Glomerular visceral epithelial cell (primary cell): ENCODE data around the gene CEP44.
"Not testable (repeated sequence)": the region's sequence is repeated elsewhere in the genome, so short reads cannot be mapped to it uniquely, and the experiment has no call there.

Source experiments
- DNase-seq: peaks from one replicate; pipeline ENCODE4 v3.0.0-alpha.2; 2016; ENCODE audit errors: extremely low spot score

CEP44 gene

GRCh38 chr4:174324725-174325124 is 41.0 kb downstream of the CEP44 start:
- DNase-seq: no peak

GRCh38 chr4:174332741-174333493 is 49.2 kb downstream of the CEP44 start:
- DNase-seq: no peak

- DNase-seq: no peak
Measured at GRCh38 chr4:174334628-174335027, 50.9 kb downstream of the CEP44 start.

DNA sequence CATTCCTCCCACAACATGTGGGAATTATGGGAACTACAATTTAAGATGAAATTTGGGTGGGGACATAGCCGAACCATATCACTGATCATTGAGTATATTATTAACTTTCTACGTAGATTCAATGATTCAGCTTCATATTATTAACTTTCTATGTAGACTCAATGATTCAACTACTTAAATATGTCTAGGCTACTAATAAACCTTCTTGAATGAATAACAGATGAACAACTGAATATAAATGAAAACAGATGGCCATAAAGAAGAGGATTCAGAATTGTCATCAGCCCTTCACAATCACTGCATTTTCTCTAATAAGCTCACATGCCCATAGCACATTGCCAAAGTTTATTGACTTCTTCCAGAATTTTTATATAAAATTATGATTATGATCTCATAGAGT is 57.0 kb downstream of the CEP44 start:
- peak; percentile 10 for DNase-seq

DNA sequence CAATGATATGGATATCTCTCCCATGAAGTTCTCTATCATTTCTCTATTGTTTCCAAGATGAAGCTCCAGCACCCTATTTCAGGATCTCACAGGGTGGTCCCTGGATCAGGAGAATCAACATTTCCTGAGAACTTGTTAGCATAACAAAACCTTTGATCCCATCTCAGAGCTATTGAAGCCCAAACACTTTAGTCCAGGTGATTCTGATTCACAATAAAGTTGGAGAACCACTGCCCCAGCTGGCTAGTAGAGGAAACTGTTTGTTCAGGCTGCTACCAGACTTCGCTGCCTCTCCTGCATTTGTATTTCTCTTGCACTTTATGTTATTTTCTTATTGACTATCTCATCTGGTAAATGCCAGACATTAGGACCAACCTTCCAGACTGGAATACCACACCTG is 65.4 kb downstream of the CEP44 start:
- no peak for DNase-seq

DNA sequence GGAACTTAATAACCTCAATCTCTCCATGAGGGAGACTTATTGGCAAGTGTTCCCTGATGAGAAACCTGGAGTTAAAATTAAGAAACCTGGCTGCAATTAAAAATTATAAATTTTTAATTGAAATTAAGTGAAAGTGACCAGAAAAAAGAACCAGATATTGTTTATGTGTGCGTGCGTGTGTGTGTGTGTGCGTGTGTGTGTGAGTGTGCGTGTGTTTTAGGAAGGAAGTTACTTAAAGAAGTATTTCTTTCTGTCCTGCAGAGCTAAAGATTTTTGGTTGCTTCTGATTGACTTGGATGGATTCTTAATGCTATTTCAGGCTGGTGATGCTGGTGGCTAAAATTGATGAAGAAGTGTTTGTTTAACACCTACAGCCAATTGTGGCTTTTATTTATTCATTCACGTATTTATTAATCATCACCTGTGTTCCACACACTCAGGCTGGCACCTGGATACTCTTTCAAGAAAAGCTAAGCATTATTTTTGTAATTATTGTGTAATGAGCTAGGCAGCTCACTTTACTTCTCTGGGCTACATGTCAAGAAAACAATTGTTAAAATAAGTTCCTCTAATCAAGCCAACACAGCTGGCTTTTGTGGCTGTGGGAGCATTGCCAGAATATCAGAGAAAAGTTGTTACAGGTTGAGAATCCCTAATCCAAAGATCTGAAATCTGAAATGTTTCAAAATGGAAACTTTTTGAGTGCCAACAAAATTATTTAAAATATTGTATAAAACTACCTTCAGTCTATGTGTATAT is 68.5 kb downstream of the CEP44 start:
- no peak for DNase-seq

GRCh38 chr4:174357321-174357720 is 73.6 kb downstream of the CEP44 start:
- DNase-seq: no peak

GRCh38 chr4:174358410-174358809 is 74.7 kb downstream of the CEP44 start:
- no peak for DNase-seq

- peak; percentile 53 for DNase-seq
Measured at GRCh38 chr4:174358829-174359228, 75.1 kb downstream of the CEP44 start.

DNA sequence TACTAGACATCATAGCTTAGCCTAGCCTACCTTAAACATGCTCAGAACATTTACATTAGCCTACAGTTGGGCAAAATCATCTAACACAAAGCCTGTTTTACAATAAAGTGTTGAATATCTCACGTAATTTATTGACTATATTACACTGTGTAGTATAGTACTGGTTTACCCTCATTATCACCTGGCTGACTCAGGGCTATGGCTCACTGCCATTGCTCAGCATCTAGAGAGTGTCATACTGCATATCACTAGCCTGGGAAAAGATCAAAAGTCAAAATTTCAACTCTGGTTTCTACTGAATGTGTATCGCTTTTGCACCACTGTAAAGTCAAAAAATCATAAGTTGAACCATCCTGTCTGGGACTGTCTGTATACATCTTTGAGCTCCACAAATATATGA is 78.6 kb downstream of the CEP44 start:
- no peak for DNase-seq

GRCh38 chr4:174363782-174364181 is 80.1 kb downstream of the CEP44 start:
- DNase-seq: not testable (repeated sequence)

GRCh38 chr4:174365018-174365587 is 81.4 kb downstream of the CEP44 start:
- DNase-seq: peak; percentile 40

DNA sequence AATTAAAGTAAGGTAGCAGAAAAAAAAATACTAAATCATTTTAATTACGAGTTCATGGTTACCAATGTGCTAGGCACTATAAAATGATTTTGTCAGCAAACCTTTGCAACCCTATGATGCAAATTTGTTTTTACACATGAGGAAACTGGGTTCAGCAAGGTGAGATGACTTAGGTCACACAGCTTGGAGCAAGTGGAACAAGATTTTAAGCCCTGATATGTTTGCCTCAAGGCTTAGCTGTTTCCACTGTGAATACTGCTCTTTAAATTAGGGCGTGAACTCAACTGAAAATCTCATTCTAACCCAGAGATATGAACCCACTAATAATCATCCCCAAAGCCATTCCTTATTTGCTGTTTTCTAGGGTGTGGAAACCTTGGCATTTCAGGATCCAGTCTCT is 86.3 kb downstream of the CEP44 start:
- DNase-seq: no peak

DNA sequence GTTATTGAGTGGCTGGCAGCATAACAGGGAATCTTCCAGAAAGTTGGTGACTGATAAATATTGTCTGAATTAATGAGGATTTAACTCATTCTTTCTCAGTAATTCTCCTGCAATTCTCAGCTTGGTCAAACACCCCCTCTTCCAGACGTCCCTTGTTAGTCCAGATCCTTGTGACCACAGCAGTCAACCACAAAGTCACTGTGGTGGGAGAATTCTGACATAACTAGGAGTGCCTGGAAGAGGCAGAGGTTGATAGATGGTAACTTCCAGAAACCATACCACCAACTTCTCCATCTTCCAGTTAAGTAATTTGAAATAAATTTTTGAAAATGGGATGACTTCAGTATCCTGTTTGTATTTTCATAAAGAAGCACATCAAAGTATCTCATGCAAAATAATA is 90.1 kb downstream of the CEP44 start:
- peak; percentile 37 for DNase-seq

- DNase-seq: no peak
Measured at GRCh38 chr4:174375422-174375821, 91.7 kb downstream of the CEP44 start.

DNA sequence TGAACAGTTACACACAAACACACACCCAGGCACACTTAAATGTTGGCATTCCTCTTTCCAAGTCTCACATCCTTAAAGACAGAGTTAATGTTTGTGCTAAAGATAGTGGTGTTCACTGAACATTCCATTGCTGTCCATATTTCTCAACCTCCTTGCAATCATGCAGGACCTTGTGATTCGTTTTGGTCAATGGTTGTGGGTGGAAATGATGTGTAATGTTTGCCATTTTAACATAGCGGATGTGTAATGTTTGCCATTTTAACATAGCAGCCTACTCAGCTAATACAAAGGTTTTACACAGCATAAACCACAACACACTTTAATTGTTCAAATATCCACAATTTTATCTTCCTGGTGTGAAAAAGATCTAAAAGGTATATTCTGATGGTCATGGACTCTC is 93.9 kb downstream of the CEP44 start:
- DNase-seq: no peak

DNA sequence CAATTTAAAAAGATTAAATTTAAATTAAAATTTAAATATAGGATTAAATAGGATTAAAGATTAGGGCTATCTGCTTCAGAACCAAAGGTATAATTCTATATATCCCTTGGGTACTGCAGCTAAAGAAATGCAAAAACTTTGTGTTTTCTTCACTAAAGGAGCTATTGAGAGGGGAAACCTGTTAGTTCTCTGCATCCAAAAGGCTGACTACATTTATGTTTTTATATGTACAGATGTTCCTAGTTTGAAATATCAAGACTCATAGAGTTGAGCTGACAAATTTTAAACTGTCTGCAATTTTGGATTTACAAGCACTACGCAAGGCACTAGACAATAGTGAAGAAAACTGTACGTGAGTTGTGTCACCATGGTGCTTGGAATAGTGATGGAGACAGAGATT is 95.2 kb downstream of the CEP44 start:
- DNase-seq: no peak

DNA sequence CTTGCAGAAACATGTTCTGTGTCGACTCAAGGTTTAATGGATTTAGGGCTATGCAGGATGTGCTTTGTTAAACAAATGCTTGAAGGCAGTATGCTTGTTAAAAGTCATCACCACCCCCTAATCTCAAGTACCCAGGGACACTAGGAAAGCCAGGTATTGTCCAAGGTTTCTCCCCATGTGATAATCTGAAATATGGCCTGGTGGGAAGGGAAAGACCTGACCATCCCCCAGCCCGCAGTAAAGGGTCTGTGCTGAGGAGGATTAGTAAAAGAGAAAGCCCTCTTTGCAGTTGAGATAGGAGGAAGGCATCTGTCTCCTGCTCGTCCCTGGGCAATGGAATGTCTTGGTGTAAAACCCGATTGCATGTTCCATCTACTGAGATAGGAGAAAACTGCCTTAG is 96.5 kb downstream of the CEP44 start:
- not testable (repeated sequence) for DNase-seq

GRCh38 chr4:174380699-174381439 is 97.2 kb downstream of the CEP44 start:
- no peak for DNase-seq

DNA sequence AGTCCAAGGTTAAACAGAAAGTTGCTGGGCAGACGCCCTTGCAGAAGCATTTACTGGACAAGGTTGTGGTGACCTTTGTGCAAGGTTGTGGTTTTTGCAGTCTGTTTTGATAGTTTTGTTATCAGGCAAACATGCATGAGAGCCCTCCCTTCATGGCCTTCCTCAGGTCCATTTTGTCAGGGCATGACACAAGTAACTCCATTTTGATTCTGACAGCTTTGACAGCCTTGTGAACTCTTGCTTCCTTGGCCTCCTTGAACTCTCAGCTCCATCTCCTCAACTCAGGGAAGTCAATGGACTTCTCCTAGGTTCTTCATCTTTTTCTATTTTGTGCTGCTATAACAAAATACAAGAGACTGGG is 97.7 kb downstream of the CEP44 start:
- DNase-seq: no peak
